BLaER1 treated with 17β-estradiol and CSF1 and Interleukin-3, amounts not matched to agents 10 nM and 100 nM (cell line): ENCODE measurements around the gene ISL1.

Source experiments
- H3K27ac ChIP-seq, 11 experiments: shearing (Covaris generic); formaldehyde crosslinking; 2 replicates each; pipeline ENCODE4 v1.8.1; 2022
- H3K27me3 ChIP-seq, 11 experiments: shearing (Covaris generic); formaldehyde crosslinking; 2 replicates each; pipeline ENCODE4 v1.8.1; 2022
- H3K36me3 ChIP-seq, 11 experiments: shearing (Covaris generic); formaldehyde crosslinking; 2 replicates each; pipeline ENCODE4 v1.8.1; 2022
- H3K4me1 ChIP-seq, 10 experiments: shearing (Covaris generic); formaldehyde crosslinking; 2 replicates each; pipeline ENCODE4 v1.8.1; 2022
- H3K4me2 ChIP-seq, 11 experiments: shearing (Covaris generic); formaldehyde crosslinking; 2 replicates each; pipeline ENCODE4 v1.8.1; 2022
- H3K4me3 ChIP-seq, 10 experiments: shearing (Covaris generic); formaldehyde crosslinking; 2 replicates each; pipeline ENCODE4 v1.8.1; 2022
- H3K9ac ChIP-seq, 11 experiments: shearing (Covaris generic); formaldehyde crosslinking; 2 replicates each; pipeline ENCODE4 v1.8.1; 2022
- H3K9me3 ChIP-seq, 11 experiments: shearing (Covaris generic); formaldehyde crosslinking; replicated peaks in 1 of 11; 2 replicates each; pipeline ENCODE4 v1.8.1; 2022
- H4K20me1 ChIP-seq, 11 experiments: shearing (Covaris generic); formaldehyde crosslinking; 2 replicates each; pipeline ENCODE4 v1.8.1; 2022
- Cebpa-rat ChIP-seq, 11 experiments: shearing (Covaris generic); IDR thresholded peaks; 2 replicates each; pipeline ENCODE4 v1.8.1; 2022

Gene ISL1

DNA sequence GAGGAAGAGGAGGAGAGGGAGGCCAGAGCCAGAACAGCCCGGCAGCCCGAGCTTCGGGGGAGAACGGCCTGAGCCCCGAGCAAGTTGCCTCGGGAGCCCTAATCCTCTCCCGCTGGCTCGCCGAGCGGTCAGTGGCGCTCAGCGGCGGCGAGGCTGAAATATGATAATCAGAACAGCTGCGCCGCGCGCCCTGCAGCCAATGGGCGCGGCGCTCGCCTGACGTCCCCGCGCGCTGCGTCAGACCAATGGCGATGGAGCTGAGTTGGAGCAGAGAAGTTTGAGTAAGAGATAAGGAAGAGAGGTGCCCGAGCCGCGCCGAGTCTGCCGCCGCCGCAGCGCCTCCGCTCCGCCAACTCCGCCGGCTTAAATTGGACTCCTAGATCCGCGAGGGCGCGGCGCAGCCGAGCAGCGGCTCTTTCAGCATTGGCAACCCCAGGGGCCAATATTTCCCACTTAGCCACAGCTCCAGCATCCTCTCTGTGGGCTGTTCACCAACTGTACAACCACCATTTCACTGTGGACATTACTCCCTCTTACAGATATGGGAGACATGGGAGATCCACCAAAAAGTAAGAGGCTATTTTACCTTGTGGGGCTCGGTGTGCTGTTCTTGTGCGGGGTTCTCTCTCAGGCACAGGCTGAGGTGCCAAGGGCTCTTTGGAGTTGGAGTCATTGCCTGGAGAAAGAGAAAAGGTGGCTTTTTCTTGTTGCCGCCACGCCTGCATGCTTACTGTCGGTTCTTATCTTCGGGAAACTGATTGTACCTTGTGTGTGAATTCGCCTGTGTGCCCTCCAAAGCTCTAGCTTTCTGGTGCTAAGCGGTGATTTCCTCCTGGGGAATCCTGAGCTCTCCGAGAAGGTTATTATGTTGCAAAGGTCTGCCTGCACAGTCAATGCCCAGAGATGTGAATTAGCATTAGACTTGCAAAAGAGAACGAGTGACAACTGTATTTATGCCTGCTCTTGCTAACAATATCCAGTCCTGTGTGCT lies at the start of gene ISL1:
Gene ISL1, plus strand, starts transcription at position 318 of the 991 bp plus-strand sequence. Its CDS starts 224 bp downstream, at position 542.
- H3K4me1 ChIP-seq: peaks cover 10 to 32% (median 12%) of the 10 kb centered on the region in 10 experiments
- no peaks in the 10 kb centered on the region for H3K36me3 ChIP-seq
- H3K4me3 ChIP-seq: no peak within 1 kb of the TSS
- H3K4me2 ChIP-seq: no peak within 1 kb of the TSS
- no peak for TF ChIP-seq Cebpa-rat (IDR thresholded peaks at IDR 0.05)
- peaks cover 6 to 40% (median 31%) of the 10 kb centered on the region in 11 experiments; a peak in 20 of 22 replicates for H3K27me3 ChIP-seq
- H3K9me3 ChIP-seq: peaks cover 14 to 37% (median 31%) of the 10 kb centered on the region in 11 experiments
- H3K27ac ChIP-seq: no peak within 1 kb of the TSS
- no peak within 1 kb of the TSS for H3K9ac ChIP-seq
- H4K20me1 ChIP-seq: no peaks in the 10 kb centered on the region

DNA sequence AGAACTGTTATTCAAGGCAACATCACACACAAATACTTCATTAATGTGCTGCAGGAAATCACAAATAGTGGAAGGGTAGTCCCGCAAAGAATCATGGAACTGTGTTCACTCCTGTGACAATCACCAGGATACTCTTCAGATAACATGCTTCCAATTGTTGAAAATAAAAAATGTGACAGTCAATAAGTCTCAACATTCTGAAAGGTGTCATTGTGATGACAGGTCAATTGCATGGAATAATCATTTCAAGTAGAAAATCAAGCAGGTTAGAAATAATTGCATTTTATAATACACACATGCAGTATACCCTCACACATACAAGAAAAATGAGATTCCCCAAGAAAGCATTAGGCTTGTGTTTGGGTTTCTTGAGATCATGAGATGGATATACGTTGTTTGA lies 46.4 kb upstream of the ISL1 start:
- no peaks in the 10 kb centered on the region for H4K20me1 ChIP-seq
- no peaks in the 10 kb centered on the region; a peak in 1 of 22 replicates for H3K9me3 ChIP-seq
- no peak overlapping the region for H3K4me2 ChIP-seq
- H3K27me3 ChIP-seq: no peaks in the 10 kb centered on the region
- no peak overlapping the region for H3K9ac ChIP-seq
- no peaks in the 10 kb centered on the region for H3K36me3 ChIP-seq
- TF ChIP-seq Cebpa-rat (IDR thresholded peaks at IDR 0.05): no peak
- no peaks in the 10 kb centered on the region for H3K4me1 ChIP-seq
- H3K27ac ChIP-seq: no peak overlapping the region
- H3K4me3 ChIP-seq: no peak overlapping the region

DNA sequence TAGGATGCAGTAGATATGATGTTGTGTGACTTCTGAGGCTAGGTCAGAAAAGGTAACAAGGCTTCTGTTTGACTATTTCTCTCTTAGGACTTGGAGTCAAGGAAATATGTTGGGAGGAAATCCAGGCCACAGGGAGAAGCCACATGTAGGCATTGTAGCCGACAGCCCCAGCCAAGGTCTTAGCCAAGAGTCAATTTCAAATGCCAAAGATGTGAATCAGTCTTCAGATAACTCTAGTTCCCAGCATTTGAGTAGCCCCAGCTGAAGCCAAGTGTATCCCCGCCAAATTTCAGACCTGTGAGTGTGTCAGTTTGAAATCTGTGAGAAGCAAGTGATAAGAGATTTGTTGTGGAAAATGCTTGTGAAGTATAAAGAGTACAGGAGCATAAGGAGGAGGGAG lies 38.1 kb upstream of the ISL1 start:
- Histone ChIP-seq H3K4me3 (no peak overlapping the region), H3K4me2 (no peak overlapping the region)

DNA sequence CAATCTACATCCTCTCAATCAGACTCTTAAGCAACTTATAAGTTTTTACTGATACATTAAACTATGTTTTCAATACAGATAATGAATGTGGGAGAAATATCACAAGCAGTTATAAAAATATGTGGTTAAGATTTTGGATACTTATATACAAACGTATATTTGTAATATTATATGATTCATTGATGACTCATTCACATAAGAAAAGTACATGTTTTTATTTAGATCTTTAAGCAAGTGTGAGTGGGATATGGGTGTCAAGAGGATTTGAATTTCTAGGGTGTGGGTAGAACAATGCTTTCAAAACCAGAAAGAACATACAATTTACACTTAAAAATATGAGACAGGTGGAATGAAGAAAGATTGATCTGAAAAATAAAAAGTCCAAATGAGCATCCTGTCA lies 36.1 kb upstream of the ISL1 start:
- Histone ChIP-seq H3K9ac (no peak overlapping the region), H3K27me3 (no peaks in the 10 kb centered on the region), H3K9me3 (peaks cover 0 to 7% (median 0%) of the 10 kb centered on the region in 11 experiments; a peak in 1 of 22 replicates), H3K36me3 (no peaks in the 10 kb centered on the region), H3K4me3 (no peak overlapping the region), H4K20me1 (no peaks in the 10 kb centered on the region), H3K4me1 (no peaks in the 10 kb centered on the region), H3K4me2 (no peak overlapping the region), H3K27ac (no peak overlapping the region)
- no peak for TF ChIP-seq Cebpa-rat (IDR thresholded peaks at IDR 0.05)

More for the DNA sequence above, 38.1 kb upstream of the ISL1 start:
- no peaks in the 10 kb centered on the region for H4K20me1 ChIP-seq
- no peaks in the 10 kb centered on the region for H3K27me3 ChIP-seq
- no peak overlapping the region for H3K9ac ChIP-seq
- peaks cover 0 to 7% (median 0%) of the 10 kb centered on the region in 11 experiments; a peak in 1 of 22 replicates for H3K9me3 ChIP-seq
- no peaks in the 10 kb centered on the region for H3K36me3 ChIP-seq
- no peaks in the 10 kb centered on the region for H3K4me1 ChIP-seq
- H3K27ac ChIP-seq: no peak overlapping the region
- no peak for TF ChIP-seq Cebpa-rat (IDR thresholded peaks at IDR 0.05)

DNA sequence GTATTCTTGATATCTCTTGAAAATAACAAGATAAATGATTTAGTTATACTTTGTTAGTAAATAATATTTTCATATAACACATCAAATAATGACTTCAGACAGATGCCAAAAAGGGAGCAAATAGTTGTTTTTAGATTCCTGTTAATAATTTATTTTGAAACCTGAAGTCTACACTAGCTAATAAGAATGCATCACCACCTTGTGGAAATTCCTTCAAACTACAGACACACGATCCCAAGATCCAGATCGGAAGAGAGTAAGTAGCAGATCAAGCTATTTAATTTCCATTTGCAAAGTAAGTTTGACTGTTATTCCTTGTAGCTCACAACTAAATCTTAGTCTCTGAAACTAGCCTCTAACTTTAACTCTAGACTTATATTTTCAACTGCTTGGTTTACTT lies 35.5 kb upstream of the ISL1 start:
- H3K27me3 ChIP-seq: no peaks in the 10 kb centered on the region
- no peak for TF ChIP-seq Cebpa-rat (IDR thresholded peaks at IDR 0.05)
- peaks cover 0 to 7% (median 0%) of the 10 kb centered on the region in 11 experiments; a peak in 1 of 22 replicates for H3K9me3 ChIP-seq
- no peaks in the 10 kb centered on the region for H4K20me1 ChIP-seq
- no peak overlapping the region for H3K4me3 ChIP-seq
- no peak overlapping the region for H3K27ac ChIP-seq
- H3K9ac ChIP-seq: no peak overlapping the region
- no peaks in the 10 kb centered on the region for H3K36me3 ChIP-seq
- H3K4me1 ChIP-seq: no peaks in the 10 kb centered on the region
- H3K4me2 ChIP-seq: no peak overlapping the region

DNA sequence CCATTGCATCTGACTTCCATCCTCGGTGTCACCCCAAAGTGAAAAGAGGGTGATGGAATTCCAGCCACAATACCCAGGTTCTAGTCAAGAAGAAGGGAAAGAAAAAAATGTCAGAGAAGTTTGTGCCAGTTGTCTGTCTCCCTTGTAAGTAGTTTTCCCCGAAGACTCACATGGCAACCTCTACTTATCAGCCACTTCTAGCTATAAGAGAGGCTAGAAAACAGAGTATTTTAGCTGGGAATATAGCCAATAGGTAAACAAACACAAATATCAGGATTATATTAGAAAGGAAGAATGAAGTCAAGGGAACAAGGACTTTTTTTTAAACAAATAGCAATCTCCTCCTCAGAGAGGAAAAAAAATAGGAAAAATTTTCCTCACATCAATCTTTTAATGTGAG lies 12.2 kb upstream of the ISL1 start:
- no peak for TF ChIP-seq Cebpa-rat (IDR thresholded peaks at IDR 0.05)
- Histone ChIP-seq H3K4me1 (peaks cover 0 to 18% (median 0%) of the 10 kb centered on the region in 10 experiments; a peak in 3 of 20 replicates), H4K20me1 (no peaks in the 10 kb centered on the region), H3K9ac (no peak overlapping the region), H3K36me3 (no peaks in the 10 kb centered on the region), H3K9me3 (no peaks in the 10 kb centered on the region), H3K4me3 (no peak overlapping the region), H3K27ac (no peak overlapping the region), H3K27me3 (no peaks in the 10 kb centered on the region), H3K4me2 (no peak overlapping the region)

DNA sequence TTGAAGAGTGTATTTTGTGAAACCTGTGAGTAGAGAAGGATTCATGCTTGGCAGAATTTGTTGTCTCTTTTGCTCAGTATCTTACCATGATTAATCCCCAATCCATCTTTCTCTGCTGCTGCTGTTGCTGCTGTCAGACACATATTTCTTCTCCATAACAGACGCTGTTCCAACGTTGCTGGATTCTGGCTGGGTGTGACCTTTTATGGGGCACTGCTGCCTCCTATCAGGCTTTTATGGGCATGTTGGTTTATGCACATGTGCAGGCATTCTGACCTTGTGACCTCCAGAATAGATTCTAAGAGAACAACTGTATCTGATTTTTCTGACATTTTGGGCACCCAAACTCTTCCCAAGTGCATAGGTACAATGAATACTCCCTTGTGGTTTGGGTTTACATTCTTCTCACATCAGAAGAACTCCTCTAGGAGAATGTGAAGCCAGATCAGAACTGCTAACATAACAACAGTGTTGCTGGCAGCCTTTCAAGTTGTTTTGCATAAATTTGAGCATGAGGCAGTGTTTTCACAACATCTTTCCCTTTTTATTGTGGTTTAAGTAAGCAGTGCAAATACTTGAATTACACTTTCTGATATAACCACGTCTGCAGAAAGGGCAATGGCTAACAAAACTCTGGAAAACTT lies 9.2 kb upstream of the ISL1 start:
- no peak overlapping the region for H3K9ac ChIP-seq
- H3K4me3 ChIP-seq: no peak overlapping the region
- H3K4me2 ChIP-seq: peak overlapping the region in 2 of 11 experiments; percentile 4 to 61; a peak in 4 of 22 replicates
- H3K27ac ChIP-seq: no peak overlapping the region
- no peaks in the 10 kb centered on the region for H4K20me1 ChIP-seq
- H3K36me3 ChIP-seq: no peaks in the 10 kb centered on the region
- no peak for TF ChIP-seq Cebpa-rat (IDR thresholded peaks at IDR 0.05)
- peaks cover 11 to 16% (median 15%) of the 10 kb centered on the region in 11 experiments; a peak in 19 of 22 replicates for H3K27me3 ChIP-seq
- H3K4me1 ChIP-seq: peaks cover 6 to 26% (median 8%) of the 10 kb centered on the region in 10 experiments; a peak in 18 of 20 replicates
- peaks cover 0 to 14% (median 0%) of the 10 kb centered on the region in 11 experiments; a peak in 3 of 22 replicates for H3K9me3 ChIP-seq

DNA sequence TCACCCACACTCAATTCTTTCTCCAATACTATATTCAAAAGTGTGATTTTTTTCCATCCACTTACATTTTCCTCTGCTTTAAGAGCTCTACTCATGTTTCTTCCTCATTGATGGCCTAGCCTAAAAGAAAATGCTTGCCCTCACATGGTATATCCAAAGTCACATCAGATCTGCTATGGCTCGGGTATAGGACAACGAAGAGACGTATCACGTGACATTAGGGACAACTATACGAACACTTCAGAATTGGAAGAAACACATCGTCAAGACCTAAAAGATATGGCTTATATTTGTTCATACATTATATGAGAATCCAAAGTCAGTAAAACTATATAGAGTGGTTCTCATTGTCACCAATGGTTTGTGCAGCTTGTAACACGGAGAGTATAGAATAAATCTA lies 8.2 kb upstream of the ISL1 start:
- Histone ChIP-seq H3K27ac (no peak overlapping the region), H3K36me3 (no peaks in the 10 kb centered on the region), H3K27me3 (peaks cover 12 to 27% (median 24%) of the 10 kb centered on the region in 11 experiments; a peak in 19 of 22 replicates), H3K9ac (no peak overlapping the region), H3K4me3 (no peak overlapping the region), H3K4me2 (peak overlapping the region in 1 of 11 experiments; percentile 61; a peak in 1 of 22 replicates), H3K9me3 (peaks cover 0 to 14% (median 0%) of the 10 kb centered on the region in 11 experiments; a peak in 3 of 22 replicates), H3K4me1 (peaks cover 12 to 35% (median 14%) of the 10 kb centered on the region in 10 experiments), H4K20me1 (no peaks in the 10 kb centered on the region)
- no peak for TF ChIP-seq Cebpa-rat (IDR thresholded peaks at IDR 0.05)

DNA sequence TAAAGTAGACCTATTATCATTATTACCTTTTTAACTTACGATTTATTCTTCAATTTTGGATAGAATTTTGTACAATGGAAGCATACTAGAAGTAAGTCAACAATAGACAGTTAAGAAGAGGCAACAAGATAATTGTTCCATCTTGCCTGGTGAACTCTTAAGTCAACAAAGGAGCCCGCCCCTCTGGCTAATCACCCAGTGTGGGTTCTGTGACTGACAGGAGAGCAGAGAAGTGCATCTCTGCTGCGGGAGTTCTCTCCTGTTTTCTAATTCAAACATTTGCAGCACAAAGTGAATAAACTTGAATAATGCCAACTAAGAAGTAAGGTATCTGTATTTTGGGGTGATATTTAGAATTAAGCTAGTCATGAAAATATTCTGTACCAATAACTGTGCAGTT lies 6.7 kb upstream of the ISL1 start:
- Histone ChIP-seq H4K20me1 (no peaks in the 10 kb centered on the region), H3K4me3 (no peak overlapping the region), H3K36me3 (no peaks in the 10 kb centered on the region), H3K4me1 (peaks cover 12 to 35% (median 14%) of the 10 kb centered on the region in 10 experiments), H3K9ac (no peak overlapping the region), H3K4me2 (no peak overlapping the region), H3K27me3 (peaks cover 12 to 33% (median 25%) of the 10 kb centered on the region in 11 experiments; a peak in 19 of 22 replicates), H3K9me3 (peaks cover 0 to 14% (median under 1%) of the 10 kb centered on the region in 11 experiments; a peak in 3 of 22 replicates), H3K27ac (no peak overlapping the region)
- TF ChIP-seq Cebpa-rat (IDR thresholded peaks at IDR 0.05): no peak
